RWPE1 (cell line): ENCODE results near the gene MOK.
"Not testable (repeated sequence)": the region's sequence is repeated elsewhere in the genome, so short reads cannot be mapped to it uniquely, and the experiment has no call there.

Source experiments
- CTCF ChIA-PET: fragments of 350-600 bp; sonication (Branson Sonifier 250); formaldehyde crosslinking; extraction: SDS; loops from one replicate; lab custom pipeline; 2021; lab: Yijun Ruan, JAX
- POLR2A ChIA-PET: fragments of 400-600 bp; formaldehyde crosslinking; extraction: SDS; loops from one replicate; lab custom pipeline; 2020; ENCODE audit warnings: antibody characterized with exemption; ENCODE audit not compliant: low non-redundant PET; lab: Yijun Ruan, JAX
- DNase-seq: peaks from one replicate; pipeline ENCODE4 v3.0.0; 2012; ENCODE audit warnings: low spot score
- H3K27ac ChIP-seq: fragments of 450-650 bp; 2 replicates; pipeline ENCODE4 v1.5.1; 2017
- CTCF ChIP-seq: fragments of 450-650 bp; conservative IDR thresholded peaks from 2 replicates; pipeline ENCODE4 v1.5.1; 2017; ENCODE audit warnings: low read depth, mild to moderate bottlenecking

The MOK gene

GRCh38 chr14:102241147-102241546, 63.8 kb downstream of the MOK start:
- no peak for TF ChIP-seq CTCF
- DNase-seq = no peak
- no peak overlapping the region for H3K27ac ChIP-seq
- ChIA-PET POLR2A (no interaction called here), CTCF (no interaction called here)

- POLR2A ChIA-PET, DNase-seq, H3K27ac ChIP-seq, CTCF ChIA-PET: not testable (repeated sequence)
Measured at GRCh38 chr14:102240481-102240880, 64.5 kb downstream of the MOK start.

GRCh38 chr14:102239231-102239630, 65.7 kb downstream of the MOK start:
- ChIA-PET POLR2A (no interaction called here), CTCF (interaction anchor here (1.2 kb wide), 1 partner anchor 75 kb away, joined by 3 read pairs; no protein-coding TSS in a partner anchor)
- DNase-seq = no peak
- no peak overlapping the region for H3K27ac ChIP-seq
- no peak for TF ChIP-seq CTCF

GRCh38 chr14:102238766-102239165, 66.2 kb downstream of the MOK start:
- no peak for DNase-seq
- no peak for TF ChIP-seq CTCF
- no peak overlapping the region for H3K27ac ChIP-seq
- ChIA-PET POLR2A (no interaction called here), CTCF (interaction anchor here (0.6 to 1.2 kb wide), 4 partner anchors 24 to 292 kb away, joined by 3 read pairs; no protein-coding TSS in a partner anchor)

GRCh38 chr14:102238131-102238530, 66.8 kb downstream of the MOK start:
- no peak overlapping the region for H3K27ac ChIP-seq
- DNase-seq = no peak
- POLR2A ChIA-PET = no interaction called here
- no peak for TF ChIP-seq CTCF
- CTCF ChIA-PET = interaction anchor here (0.6 to 0.8 kb wide), 3 partner anchors 36 to 291 kb away, joined by 3 read pairs; no protein-coding TSS in a partner anchor

GRCh38 chr14:102236026-102236425, 68.9 kb downstream of the MOK start:
- CTCF ChIA-PET = interaction anchor here (0.5 to 1.8 kb wide), 6 partner anchors 11 to 101 kb away, joined by 3 to 6 read pairs (median 4); no protein-coding TSS in a partner anchor
- POLR2A ChIA-PET = no interaction called here
- TF ChIP-seq CTCF = no peak
- no peak for DNase-seq
- peak overlapping the region; percentile 28; the same call in 1 of the 2 replicates for H3K27ac ChIP-seq

- peak overlapping the region; percentile 28; the same call in 1 of the 2 replicates for H3K27ac ChIP-seq
- peak; percentile 90 for DNase-seq
- POLR2A ChIA-PET = no interaction called here
Measured at GRCh38 chr14:102235275-102235897, 69.6 kb downstream of the MOK start.

More at GRCh38 chr14:102235275-102235897, 69.6 kb downstream of the MOK start:
- CTCF ChIA-PET = interaction anchor here (0.5 to 1.8 kb wide), 5 partner anchors 10 to 81 kb away, joined by 3 to 6 read pairs (median 4); no protein-coding TSS in a partner anchor
- TF ChIP-seq CTCF = peak; percentile 82
